Measurements from ENCODE around the gene PRMT1. TPM values are rescaled to one million over a fixed set of nuclear protein-coding genes. Genes with fewer than 3 reads are reported as not detected.

PRMT1 gene
- total and polyA plus RNA-seq, 9 of the 15 experiments (the other 6 are each of a cell fraction or from before 2014, with no cell fraction given) = 13.3 to 464 (median 326) TPM

- no peak for TF ChIP-seq L3MBTL2 (IDR thresholded peaks at IDR 0.05)
- TF ChIP-seq E2F1 (CRISPR knock-in tag; IDR thresholded peaks at IDR 0.05) = 0 out of 2 replicates have a peak, but pooled peaks have one; percentile 38
- TF ChIP-seq KLF13 (tag; IDR thresholded peaks at IDR 0.05; ENCODE audit: borderline replicate concordance, low read depth) = no peak
- TF ChIP-seq ARID3B (CRISPR knock-in tag; IDR thresholded peaks at IDR 0.05; ENCODE audit: borderline replicate concordance) = no peak
- TF ChIP-seq PHTF2 (CRISPR knock-in tag; IDR thresholded peaks at IDR 0.05) = no peak
- no peak for TF ChIP-seq TFAM (CRISPR knock-in tag; conservative IDR thresholded peaks at IDR 0.05)
- TF ChIP-seq RBFOX2 (IDR thresholded peaks at IDR 0.05; ENCODE audit: low read depth, low read length) = peak; percentile 77
- TF ChIP-seq ZNF280B (CRISPR knock-in tag; IDR thresholded peaks at IDR 0.05) = no peak
- peak; percentile 89 for TF ChIP-seq TFAP4 (CRISPR knock-in tag; IDR thresholded peaks at IDR 0.05; ENCODE audit: borderline replicate concordance)
- TF ChIP-seq HOMEZ (CRISPR knock-in tag; IDR thresholded peaks at IDR 0.05) = no peak
- TF ChIP-seq KHSRP (IDR thresholded peaks at IDR 0.05) = no peak
- TF ChIP-seq ATF1 (CRISPR knock-in tag; IDR thresholded peaks at IDR 0.05) = no peak
- no peak; the same call in 1 of the 2 replicates for TF ChIP-seq ATF1 (tag; IDR thresholded peaks at IDR 0.05)
- TF ChIP-seq FOXO4 (CRISPR knock-in tag; IDR thresholded peaks at IDR 0.05) = no peak
Observed at GRCh38 chr19:49664171-49665035, 12.7 kb upstream of the PRMT1 start (continued).
